ENCODE results near the gene NAXD. TPM values are rescaled to one million over a fixed set of nuclear protein-coding genes. Genes with fewer than 3 reads are reported as not detected.

NAXD gene
- total RNA-seq, 1 donor from 2014 or later = 17.2 TPM

DNA sequence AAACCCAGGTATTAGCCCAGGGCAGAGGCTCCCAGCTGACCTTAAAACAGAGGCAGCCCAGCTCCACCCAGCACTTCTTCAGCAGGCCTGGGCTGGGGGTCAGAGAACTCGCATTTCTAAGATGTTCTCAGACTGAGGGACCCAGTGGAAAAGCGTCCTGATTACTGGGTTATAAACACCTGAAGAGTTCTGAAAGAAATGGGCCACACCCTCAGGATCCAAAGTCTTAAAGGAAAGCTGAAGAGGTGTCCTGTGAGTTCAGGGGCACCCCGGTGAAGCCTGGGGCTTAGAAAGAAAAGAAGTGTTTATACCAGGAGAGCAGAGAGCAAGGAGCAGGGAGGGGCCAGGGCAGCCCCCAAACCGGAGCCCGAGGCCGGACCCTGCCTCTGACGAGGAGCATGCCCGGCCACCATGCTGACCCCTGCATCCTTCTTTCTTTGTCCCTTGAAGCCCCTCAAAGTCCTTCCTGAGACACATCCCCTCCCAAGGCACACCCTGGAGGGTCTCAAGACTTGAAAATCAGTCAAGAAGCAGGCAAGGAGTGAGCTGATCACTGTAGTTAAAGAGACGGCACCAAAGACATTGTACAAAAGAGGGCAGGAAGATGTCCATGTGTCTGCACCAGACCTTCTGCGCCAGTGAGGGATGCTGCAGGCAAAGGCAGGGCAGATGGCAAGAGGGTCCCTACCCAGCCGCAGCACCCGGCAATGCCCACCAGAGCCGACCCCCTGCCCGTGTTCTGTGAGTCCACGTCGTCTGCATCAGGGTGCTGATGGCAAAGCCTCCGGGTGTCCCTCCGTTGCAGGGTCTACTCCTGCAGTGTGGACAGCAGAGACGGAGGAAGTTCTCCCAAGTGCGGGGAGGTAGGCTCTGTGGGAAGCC lies 43.2 kb upstream of the NAXD start:
- no peak for TF ChIP-seq POLR2AphosphoS5 (IDR thresholded peaks at IDR 0.05; ENCODE audit: insufficient read depth in 1 of 2, low read depth in 1 of 2)
- TF ChIP-seq POLR2A (IDR thresholded peaks at IDR 0.05) = no peak
- TF ChIP-seq CTCF (IDR thresholded peaks at IDR 0.05) = no peak
- intact Hi-C loops (cut with DNase I) = no loop called here
- no peaks in the 10 kb centered on the region for H3K27me3 ChIP-seq

DNA sequence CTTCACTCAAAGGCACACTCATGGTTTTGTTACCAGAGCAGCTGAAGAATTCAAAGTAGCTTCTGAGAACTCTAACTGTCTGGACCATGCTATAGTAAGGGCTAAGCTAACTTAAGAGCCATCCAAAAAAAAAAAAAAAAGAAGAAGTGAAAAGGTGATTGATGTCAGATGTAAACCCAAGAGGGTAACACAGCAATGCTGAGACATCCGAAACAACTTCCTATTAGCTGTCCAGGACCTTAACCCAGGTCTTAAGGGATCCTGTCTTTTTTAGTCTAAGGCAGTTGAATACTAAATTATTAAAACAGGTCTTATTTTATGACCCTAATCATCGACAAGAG lies 42.6 kb upstream of the NAXD start:
- no peak overlapping the region for H3K27ac ChIP-seq
- H3K9me3 ChIP-seq = no peaks in the 10 kb centered on the region
- DNase-seq (ENCODE audit: extremely low spot score in 2 of 2) = no peak
- TF ChIP-seq POLR2AphosphoS5 (IDR thresholded peaks at IDR 0.05; ENCODE audit: insufficient read depth in 1 of 2, low read depth in 1 of 2) (no peak), CTCF (IDR thresholded peaks at IDR 0.05) (no peak), POLR2A (IDR thresholded peaks at IDR 0.05) (no peak)
- no peak overlapping the region for H3K4me3 ChIP-seq
- H3K36me3 ChIP-seq = no peaks in the 10 kb centered on the region
- H3K4me1 ChIP-seq = no peaks in the 10 kb centered on the region
- intact Hi-C loops (cut with DNase I) = no loop called here
- H3K27me3 ChIP-seq = no peaks in the 10 kb centered on the region

More for the DNA sequence above, 43.2 kb upstream of the NAXD start:
- peak in 1 of 2 donors; percentile 70 for DNase-seq (ENCODE audit: extremely low spot score in 2 of 2)
- Histone ChIP-seq H3K4me3 (no peak overlapping the region), H3K9me3 (no peaks in the 10 kb centered on the region), H3K27ac (no peak overlapping the region), H3K4me1 (no peaks in the 10 kb centered on the region), H3K36me3 (no peaks in the 10 kb centered on the region)

GRCh38 chr13:110574161-110574560 lies 41.2 kb upstream of the NAXD start:
- Histone ChIP-seq H3K27ac (no peak overlapping the region), H3K27me3 (no peaks in the 10 kb centered on the region), H3K36me3 (no peaks in the 10 kb centered on the region), H3K4me3 (no peak overlapping the region), H3K9me3 (no peaks in the 10 kb centered on the region), H3K4me1 (no peaks in the 10 kb centered on the region)
- intact Hi-C loops (cut with DNase I) = no loop called here
- DNase-seq (ENCODE audit: extremely low spot score in 2 of 2) = no peak
- TF ChIP-seq POLR2A (IDR thresholded peaks at IDR 0.05) (no peak), CTCF (IDR thresholded peaks at IDR 0.05) (no peak), POLR2AphosphoS5 (IDR thresholded peaks at IDR 0.05; ENCODE audit: insufficient read depth in 1 of 2, low read depth in 1 of 2) (no peak)

DNA sequence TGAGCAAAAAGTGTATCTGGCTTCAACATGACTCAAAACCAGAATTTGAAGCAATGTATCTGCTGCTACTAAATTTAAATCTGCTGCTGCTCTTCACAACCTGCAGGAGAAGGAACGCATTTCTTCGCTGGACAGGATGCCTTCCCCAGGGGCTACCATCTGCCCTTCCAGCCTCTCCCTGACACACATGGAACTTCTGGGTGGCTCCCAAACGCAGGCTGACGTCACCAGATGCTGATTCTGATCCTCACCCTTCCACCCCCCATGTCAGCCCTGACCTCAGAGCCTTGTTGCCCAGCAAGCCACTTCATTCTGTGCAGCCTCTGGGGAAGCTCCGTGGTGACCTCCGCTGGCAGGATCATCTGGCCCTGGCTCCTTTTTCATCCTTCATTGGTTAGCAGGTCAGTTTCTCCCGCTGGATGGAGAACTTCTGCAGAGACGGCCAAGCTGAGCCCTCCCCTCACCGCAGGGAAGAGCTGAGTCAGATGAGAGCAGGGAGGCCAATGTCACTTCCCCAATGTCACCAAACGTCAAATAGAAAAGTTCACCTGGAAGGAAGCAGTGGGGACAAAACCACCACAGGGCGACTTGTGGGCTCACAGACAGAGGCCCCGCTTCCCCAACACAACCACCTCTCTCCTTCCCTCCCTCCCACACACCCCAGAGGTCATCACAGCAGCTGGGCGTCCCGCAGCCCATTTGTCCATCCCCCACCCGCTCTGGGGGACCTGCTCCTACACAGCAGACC lies 39.8 kb upstream of the NAXD start:
- intact Hi-C loops (cut with DNase I) = no loop called here
- TF ChIP-seq POLR2AphosphoS5 (IDR thresholded peaks at IDR 0.05; ENCODE audit: insufficient read depth in 1 of 2, low read depth in 1 of 2) (no peak), CTCF (IDR thresholded peaks at IDR 0.05) (no peak), POLR2A (IDR thresholded peaks at IDR 0.05) (no peak)
- no peak for DNase-seq (ENCODE audit: extremely low spot score in 2 of 2)
- Histone ChIP-seq H3K4me1 (no peaks in the 10 kb centered on the region), H3K36me3 (no peaks in the 10 kb centered on the region), H3K27me3 (no peaks in the 10 kb centered on the region), H3K9me3 (no peaks in the 10 kb centered on the region), H3K27ac (no peak overlapping the region), H3K4me3 (no peak overlapping the region)

DNA sequence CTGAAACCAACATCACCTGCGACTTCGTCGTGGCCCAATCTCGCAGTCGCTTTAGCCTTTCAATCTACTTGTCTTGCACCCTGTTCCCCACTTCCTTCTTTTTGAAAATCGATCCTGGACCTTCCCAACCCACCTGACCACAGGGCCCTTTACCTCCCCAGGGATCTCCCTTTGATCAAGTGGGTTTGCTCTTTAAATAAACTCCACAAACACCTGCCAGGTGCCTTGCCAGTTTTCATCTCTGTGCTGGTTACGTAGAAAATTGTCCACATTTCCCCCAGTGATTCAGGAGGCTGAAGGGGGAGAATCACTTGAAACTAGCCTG lies 39.3 kb upstream of the NAXD start:
- H3K4me3 ChIP-seq = no peak overlapping the region
- H3K27ac ChIP-seq = no peak overlapping the region
- H3K9me3 ChIP-seq = no peaks in the 10 kb centered on the region
- intact Hi-C loops (cut with DNase I) = no loop called here
- TF ChIP-seq CTCF (IDR thresholded peaks at IDR 0.05) (no peak), POLR2A (IDR thresholded peaks at IDR 0.05) (no peak), POLR2AphosphoS5 (IDR thresholded peaks at IDR 0.05; ENCODE audit: insufficient read depth in 1 of 2, low read depth in 1 of 2) (no peak)
- H3K27me3 ChIP-seq = no peaks in the 10 kb centered on the region
- no peak for DNase-seq (ENCODE audit: extremely low spot score in 2 of 2)
- no peaks in the 10 kb centered on the region for H3K36me3 ChIP-seq
- no peaks in the 10 kb centered on the region for H3K4me1 ChIP-seq

Measured in vagina (tissue), 2 donors.